ENCODE data around the gene SYT13. TPM values are rescaled to one million over a fixed set of nuclear protein-coding genes. Genes with fewer than 3 reads are reported as not detected.
"Not testable (repeated sequence)": the region's sequence is repeated elsewhere in the genome, so short reads cannot be mapped to it uniquely, and the experiment has no call there.

Gene SYT13
- total and polyA plus RNA-seq, 11 donors: 0.61 to 7.5 (median 3.2) TPM

- WGBS, 4 donors: 50 to 78% (median 58%) methylated on average over 4 to 7 of the region's 7 CpGs
- Histone ChIP-seq H3K4me3 (no peak overlapping the region), H3K36me3 (no peaks in the 10 kb centered on the region), H3K27ac (no peak overlapping the region), H3K4me1 (no peaks in the 10 kb centered on the region), H3K27me3 (peaks cover 0 to 5% (median 0%) of the 10 kb centered on the region in 9 donors), H3K9me3 (no peaks in the 10 kb centered on the region)
- ATAC-seq (no peak), DNase-seq (no peak)
- no peak for TF ChIP-seq CTCF (IDR thresholded peaks at IDR 0.05)
- no peak for TF ChIP-seq POLR2A (IDR thresholded peaks at IDR 0.05)
- intact Hi-C loops (cut with DNase I): loop anchor here in 5 of 10 donors (10.0 kb wide), 1 partner anchor 364 kb away; no protein-coding TSS in a partner anchor
These were observed 12.6 kb upstream of the SYT13 start for GRCh38 chr11:45298718-45299117.

DNA sequence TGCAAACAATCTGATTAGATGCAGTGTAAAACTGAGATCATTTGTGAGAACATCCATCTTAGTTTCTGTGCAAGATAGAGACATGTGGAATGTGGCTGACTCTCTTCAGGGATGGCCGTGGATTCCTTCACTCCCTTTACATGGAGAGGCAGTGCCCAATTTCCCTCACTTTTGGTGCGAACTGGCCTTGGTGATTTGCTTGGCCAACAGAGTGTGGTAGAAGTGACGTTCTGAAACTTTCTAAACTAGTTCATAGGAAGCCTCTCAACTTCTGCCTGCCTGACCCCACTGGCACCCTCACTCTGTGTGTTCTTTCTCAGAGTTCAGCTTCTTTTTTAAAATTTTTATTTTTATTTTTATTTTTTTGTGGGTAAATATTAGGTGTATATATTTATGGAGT lies 9.9 kb upstream of the SYT13 start:
- Histone ChIP-seq H3K4me1 (no peaks in the 10 kb centered on the region), H3K9me3 (no peaks in the 10 kb centered on the region), H3K27me3 (peaks cover 0 to 15% (median 0%) of the 10 kb centered on the region in 9 donors), H3K36me3 (no peaks in the 10 kb centered on the region), H3K4me3 (no peak overlapping the region), H3K27ac (no peak overlapping the region)
- no peak for ATAC-seq
- no peak for TF ChIP-seq POLR2A (IDR thresholded peaks at IDR 0.05)
- no peak for TF ChIP-seq CTCF (IDR thresholded peaks at IDR 0.05)
- DNase-seq: no peak
- intact Hi-C loops (cut with DNase I): loop anchor here in 5 of 10 donors (10.0 kb wide), 1 partner anchor 361 kb away; no protein-coding TSS in a partner anchor
- WGBS, 4 donors: 73 to 79% (median 74%) methylated on average over 3 of the region's 3 CpGs

DNA sequence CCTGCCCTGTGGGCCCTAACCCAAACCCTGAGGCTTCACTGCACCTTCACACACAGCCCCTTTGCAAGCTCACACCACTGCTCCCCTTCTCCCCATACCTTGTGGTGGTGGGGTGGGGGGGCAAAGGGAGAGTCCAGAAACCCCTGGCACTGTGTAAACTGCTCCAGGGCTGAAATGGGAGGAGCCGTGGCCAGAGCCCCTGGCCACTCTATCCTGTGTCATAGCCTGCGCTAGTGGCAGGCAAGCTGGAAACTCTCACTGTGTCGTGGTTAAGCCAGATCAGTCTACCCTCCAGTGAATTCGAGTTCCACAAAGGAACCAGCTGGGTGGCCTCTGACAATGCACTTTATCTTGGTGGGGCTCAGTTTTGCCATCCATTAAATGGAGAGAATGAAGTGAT lies 8.4 kb upstream of the SYT13 start:
- Histone ChIP-seq H3K27ac (no peak overlapping the region), H3K4me3 (no peak overlapping the region), H3K27me3 (peaks cover 0 to 28% (median 3%) of the 10 kb centered on the region in 9 donors), H3K36me3 (no peaks in the 10 kb centered on the region), H3K9me3 (no peaks in the 10 kb centered on the region), H3K4me1 (no peaks in the 10 kb centered on the region)
- intact Hi-C loops (cut with DNase I): loop anchor here in 8 of 10 donors (1.0 to 10.0 kb wide), 7 partner anchors 82 to 360 kb away; no protein-coding TSS in a partner anchor
- no peak for DNase-seq
- TF ChIP-seq POLR2A (IDR thresholded peaks at IDR 0.05) (no peak), CTCF (IDR thresholded peaks at IDR 0.05) (no peak)
- 74 to 79% (median 79%) methylated on average over 4 of the region's 4 CpGs for whole genome bisulfite sequencing, 4 donors
- peak in 1 of 4 donors; percentile 38 for ATAC-seq

GRCh38 chr11:45293566-45294192 lies 7.5 kb upstream of the SYT13 start:
- ATAC-seq: peak; percentile 67 to 93 (median 88)
- peak; percentile 70 to 80 (median 76) for DNase-seq
- H3K9me3 ChIP-seq, H3K4me3 ChIP-seq, H3K27ac ChIP-seq, H3K36me3 ChIP-seq, H3K4me1 ChIP-seq: not testable (repeated sequence)
- TF ChIP-seq CTCF (IDR thresholded peaks at IDR 0.05): peak; percentile 34 to 69 (median 58)
- intact Hi-C loops (cut with DNase I): loop anchor here (1.0 to 10.0 kb wide), 11 partner anchors 37 to 359 kb away; no protein-coding TSS in a partner anchor
- 26 to 35% (median 28%) methylated on average over 10 to 11 of the region's 11 CpGs for WGBS, 4 donors
- peaks cover 0 to 35% (median 3%) of the 10 kb centered on the region in 9 donors for H3K27me3 ChIP-seq
